HG03439 (cell line): Measurements from ENCODE around the gene NR5A1.

ENCODE experiments used
- ATAC-seq: cut with Tn5 transposase; IDR thresholded peaks from one replicate; pipeline ENCODE4 v1.9.1; 2021; ENCODE audit warnings: mild to moderate bottlenecking, moderate library complexity; ENCODE audit not compliant: unreplicated experiment

The NR5A1 gene

DNA sequence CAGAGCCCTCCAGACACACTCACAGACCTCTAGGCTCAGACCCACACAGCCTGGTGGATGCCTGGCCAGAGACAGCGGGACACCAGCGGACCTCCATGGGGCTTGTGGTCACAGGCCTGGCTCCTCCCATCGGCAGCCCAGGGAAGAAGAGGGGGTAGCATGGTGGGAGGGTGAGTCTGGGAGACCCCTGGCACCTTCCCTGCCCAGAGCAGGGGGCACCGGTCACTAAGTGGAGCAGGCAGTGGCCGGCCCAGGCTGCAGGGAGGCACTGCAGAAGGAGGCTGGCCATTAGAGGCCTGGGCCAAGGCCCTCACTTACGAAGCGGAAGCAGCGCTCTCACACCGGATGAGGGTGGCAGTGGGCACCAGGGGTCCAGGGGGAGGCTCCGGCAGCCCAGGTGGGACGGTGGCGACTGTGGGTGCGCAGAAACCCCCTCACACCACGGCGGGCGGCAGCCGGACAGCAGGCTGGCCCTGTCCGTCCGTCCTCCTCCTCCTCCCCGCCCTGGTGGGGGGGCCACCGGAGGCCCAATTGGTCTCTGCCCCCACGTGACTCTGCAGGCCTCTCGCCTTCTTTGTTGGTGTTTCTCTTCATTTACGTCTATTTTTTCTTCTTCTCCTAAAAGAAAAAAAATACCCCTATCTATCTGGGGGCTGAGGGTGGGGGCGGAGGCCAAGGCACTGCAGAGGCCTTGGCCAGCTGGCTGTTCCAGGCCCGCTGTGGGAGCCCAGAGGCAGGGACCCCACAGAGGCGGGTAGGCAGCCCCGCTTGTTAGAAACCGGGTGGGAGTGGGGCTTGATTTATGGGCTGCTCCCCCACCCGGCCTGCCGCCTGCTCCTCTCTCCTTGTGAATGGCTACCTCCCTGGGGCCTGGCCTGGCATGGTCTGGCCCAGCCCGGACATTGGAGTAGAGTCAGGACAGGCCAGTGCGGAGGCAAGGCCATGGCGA lies at the start of gene NR5A1:
NR5A1 (minus strand) TSS at position 469 of the 949 bp plus-strand sequence. CDS start 4,004 bp downstream, outside the sequence.
- no peak for ATAC-seq

DNA sequence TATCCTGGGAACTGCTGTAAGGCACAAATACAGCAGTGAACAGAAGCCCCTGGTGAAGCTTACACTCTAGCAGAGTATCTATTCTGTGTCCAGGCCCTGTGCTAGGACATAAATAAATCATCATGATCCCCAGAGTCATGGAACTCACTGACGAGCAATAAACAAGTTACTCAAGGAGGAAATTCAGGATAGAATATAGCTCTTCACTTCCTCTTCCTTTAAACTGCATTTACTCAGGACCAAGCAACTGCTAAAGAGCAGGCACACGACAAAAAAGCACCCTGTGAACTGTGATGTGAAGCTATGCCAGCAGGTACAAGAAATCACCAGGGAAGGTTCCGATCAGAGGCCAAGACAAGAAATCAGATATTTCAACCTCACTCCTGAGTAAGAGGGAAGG lies 47.8 kb upstream of the NR5A1 start:
- no peak for ATAC-seq

- no peak for ATAC-seq
Measured at GRCh38 chr9:124553738-124554137, 46.5 kb upstream of the NR5A1 start.

GRCh38 chr9:124552273-124552605 lies 45.0 kb upstream of the NR5A1 start:
- no peak for ATAC-seq

GRCh38 chr9:124551472-124552272 lies 44.5 kb upstream of the NR5A1 start:
- no peak for ATAC-seq

- ATAC-seq = no peak
Measured at GRCh38 chr9:124550072-124550471, 42.9 kb upstream of the NR5A1 start.

DNA sequence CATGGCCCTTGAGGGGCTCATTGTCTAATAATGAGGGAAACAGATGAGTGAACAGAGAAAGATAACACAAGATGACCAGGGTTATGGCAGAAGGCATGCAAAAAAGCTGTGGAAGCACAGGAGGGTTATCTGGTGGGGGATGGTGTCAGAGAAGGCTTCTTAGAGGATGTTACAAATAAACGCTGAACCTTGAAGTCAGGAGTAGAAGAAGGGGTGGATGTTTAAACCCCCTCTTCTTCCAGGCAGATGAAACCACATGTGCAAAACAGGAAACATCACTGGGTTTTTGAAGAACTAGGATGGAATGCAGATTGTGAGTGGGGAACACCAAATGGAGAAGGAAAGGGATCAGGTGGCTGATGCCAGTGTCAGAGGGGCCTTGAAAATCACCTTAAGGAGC lies 41.8 kb upstream of the NR5A1 start:
- no peak for ATAC-seq

DNA sequence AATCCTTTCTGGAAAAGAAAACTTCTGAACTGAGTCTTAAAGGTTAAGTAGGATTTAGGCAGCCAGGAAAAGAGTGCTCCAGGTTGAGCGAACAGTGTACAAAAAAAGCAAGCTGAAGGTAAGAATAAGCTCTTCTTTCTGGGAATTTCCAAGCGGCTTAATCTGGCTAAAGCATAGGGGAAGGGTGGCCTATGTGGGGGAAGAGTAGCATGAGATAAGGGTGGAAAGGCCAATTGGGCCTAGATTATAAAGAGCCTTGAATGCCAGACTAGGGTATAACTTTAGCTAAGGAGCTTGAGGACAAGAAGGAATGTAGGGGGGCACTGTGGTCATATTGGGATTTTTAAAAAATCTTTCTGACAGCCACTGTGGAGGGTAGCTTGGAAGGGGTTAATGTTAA lies 37.3 kb upstream of the NR5A1 start:
- no peak for ATAC-seq

GRCh38 chr9:124541824-124542223 lies 34.6 kb upstream of the NR5A1 start:
- no peak for ATAC-seq

GRCh38 chr9:124537926-124538325 lies 30.7 kb upstream of the NR5A1 start:
- ATAC-seq = no peak

DNA sequence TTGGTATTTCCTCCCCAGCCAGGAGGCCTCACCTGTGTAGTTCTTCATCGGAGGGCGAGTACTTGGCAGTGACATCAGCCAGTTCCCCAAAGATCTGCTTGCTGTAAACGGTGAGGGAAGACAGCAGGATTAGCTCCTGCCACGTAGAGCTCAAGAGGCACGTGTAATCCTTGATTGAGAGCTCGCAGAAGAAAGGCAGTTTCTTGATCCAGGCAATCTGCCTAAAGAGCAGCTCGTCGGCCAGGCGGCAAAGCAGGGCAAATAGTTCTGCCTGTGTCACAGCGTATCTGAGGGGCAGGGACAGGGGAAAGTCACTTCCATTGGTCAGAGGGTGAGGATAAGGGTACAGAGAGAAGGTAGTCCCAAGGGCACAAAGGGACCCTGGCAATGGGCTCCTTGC lies 28.6 kb upstream of the NR5A1 start:
- no peak for ATAC-seq

DNA sequence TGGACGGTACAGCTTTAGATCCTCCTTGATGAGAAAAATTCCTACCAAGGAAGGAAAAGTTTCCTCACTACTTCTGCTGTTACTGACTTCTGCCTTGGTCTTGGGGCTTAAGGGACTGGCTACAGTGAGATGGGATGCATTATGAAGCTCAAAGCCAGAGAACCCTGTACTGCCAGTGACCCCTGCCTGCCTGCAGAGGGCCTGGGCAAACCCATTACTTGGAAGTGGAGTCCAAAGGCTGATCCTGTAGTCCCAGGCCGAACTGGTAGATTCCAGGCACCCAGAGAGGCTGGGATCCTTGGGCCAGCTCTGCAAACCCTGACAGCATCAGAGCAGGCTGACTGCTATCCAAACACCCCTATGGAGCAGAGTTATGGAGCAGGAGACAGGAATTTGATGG lies 25.7 kb upstream of the NR5A1 start:
- no peak for ATAC-seq

DNA sequence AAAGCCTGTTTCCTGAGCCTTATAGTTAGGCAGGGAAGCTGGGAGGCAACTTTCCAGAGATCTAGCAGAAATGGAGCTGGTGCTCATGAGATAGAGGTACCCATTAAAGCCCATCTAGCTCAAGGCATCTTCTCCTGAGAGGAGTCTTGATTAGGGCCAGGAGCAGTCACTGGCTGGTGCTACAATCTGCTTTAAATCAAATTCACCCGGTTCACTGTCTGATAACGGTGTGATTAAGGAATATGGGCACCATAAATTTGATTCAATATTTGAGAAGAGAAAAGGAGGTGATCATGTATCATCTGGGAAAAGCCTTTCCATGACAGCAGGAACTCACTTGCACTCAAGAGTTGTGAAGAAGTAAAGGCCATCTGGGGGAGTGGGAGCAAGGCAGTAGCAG lies 23.9 kb upstream of the NR5A1 start:
- ATAC-seq = no peak

GRCh38 chr9:124530246-124530645 lies 23.0 kb upstream of the NR5A1 start:
- no peak for ATAC-seq

DNA sequence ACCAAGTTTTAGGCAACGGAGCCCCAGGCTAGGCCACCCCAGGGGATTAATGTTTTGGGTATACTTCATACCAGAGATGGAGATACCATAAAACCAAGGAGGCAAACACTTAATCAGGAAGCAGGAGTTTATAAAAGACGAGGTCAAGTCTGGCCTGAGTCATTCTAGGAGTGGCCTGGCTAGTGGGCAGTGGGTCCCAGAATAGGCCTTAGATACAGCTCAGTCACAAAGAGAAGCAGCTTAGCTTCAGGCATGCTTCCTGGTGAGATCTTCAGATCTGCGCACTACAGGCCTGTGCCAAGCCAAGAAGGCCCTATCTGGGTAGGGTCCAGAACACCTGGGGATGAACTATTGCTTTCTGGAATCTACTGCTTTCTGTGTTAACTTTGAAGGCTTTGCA lies 20.6 kb upstream of the NR5A1 start:
- ATAC-seq = no peak

DNA sequence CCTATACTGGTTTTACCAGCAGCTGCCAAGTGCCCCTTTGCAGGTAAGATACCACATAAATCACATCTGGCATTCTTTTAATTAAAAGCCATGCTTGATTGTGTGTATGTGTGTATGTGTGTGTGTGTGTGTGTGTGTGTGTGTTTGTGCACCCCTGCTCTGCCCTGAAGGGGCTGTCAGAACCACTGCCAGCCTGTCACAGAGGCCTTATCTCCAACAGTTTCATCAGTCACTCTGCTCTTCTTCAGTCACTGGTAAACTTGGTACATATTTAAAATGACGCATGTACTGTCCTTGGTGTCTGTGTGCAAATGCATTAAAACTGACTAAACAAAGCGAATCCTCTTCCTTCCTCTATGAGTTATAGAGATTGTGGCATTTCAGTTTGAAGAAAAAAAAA lies 19.0 kb upstream of the NR5A1 start:
- ATAC-seq = no peak

- no peak for ATAC-seq
Measured at GRCh38 chr9:124522121-124523098, 15.2 kb upstream of the NR5A1 start.

- ATAC-seq = no peak
Measured at GRCh38 chr9:124521142-124521541, 13.9 kb upstream of the NR5A1 start.

- no peak for ATAC-seq
Measured at GRCh38 chr9:124520206-124520596, 13.0 kb upstream of the NR5A1 start.

- ATAC-seq = no peak
Measured at GRCh38 chr9:124518116-124518515, 10.9 kb upstream of the NR5A1 start.

DNA sequence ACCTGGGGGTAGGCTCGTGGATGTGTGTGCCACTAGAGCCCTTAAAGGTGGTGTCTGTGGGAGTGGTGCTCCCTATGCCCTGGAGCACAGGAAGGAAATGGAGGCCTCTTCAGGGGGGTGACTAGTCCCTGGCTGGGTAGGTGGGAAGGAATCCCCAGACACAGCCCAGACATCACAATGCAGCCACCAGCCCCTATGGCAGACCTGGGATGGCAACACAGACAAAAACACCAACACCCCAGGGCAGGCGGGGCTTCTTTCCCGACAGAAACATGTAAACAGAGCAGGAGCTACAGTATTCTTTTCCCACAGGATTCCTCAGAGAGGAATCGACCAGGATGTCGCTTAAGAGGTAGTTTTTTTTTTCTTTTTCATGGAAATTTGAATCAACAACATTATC lies 10.4 kb upstream of the NR5A1 start:
- ATAC-seq = no peak
